Activated CD4-positive, alpha-beta T cell treated with anti-CD3 and anti-CD28 coated beads, Interleukin-2, amount 50 U/mL, for 1 hour (primary cell): Measurements from ENCODE around the gene SDF4.
A peak's percentile ranks its signal among the peaks of the same experiment; 100 is the strongest.

Source experiments
- DNase-seq: peaks from one replicate; pipeline ENCODE4 v3.0.0-alpha.2; 2020

The SDF4 gene

DNA sequence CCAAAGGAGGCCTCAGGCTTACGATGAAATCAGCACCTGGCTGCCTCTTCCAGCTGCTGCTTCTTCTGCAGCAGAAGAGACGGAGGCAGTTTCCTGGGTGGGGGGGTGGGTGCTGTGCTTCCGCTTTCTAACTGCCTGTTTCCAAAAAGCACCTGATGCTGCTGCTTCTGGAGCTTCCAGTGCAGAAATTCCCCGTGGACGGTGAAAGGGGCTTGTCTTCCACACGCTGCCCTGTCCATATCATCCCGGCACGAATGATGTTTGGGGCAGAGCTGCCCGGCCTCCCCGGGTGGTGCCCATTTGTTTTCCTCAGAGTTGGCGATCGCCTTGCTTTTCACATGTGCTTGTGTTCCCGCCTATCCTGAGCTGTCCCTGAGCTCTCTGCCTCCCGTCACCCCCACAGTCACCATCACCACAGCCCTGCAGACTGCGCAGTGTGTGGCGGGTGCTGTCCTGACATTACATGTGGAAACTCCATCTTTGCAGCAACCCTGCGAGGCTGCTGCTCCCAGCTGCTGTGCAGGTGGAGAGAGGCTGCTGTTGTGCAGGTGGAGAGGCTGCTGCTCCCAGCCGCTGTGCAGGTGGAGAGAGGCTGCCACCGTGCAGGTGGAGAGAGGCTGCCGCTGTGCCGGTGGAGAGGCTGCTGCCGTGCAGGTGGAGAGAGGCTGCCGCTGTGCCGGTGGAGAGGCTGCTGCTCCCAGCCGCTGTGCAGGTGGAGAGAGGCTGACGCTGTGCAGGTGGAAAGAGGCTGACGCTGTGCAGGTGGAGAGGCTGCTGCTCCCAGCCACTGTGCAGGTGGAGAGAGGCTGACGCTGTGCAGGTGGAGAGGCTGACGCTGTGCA, 56.4 kb downstream of the SDF4 start:
- DNase-seq = no peak

DNA sequence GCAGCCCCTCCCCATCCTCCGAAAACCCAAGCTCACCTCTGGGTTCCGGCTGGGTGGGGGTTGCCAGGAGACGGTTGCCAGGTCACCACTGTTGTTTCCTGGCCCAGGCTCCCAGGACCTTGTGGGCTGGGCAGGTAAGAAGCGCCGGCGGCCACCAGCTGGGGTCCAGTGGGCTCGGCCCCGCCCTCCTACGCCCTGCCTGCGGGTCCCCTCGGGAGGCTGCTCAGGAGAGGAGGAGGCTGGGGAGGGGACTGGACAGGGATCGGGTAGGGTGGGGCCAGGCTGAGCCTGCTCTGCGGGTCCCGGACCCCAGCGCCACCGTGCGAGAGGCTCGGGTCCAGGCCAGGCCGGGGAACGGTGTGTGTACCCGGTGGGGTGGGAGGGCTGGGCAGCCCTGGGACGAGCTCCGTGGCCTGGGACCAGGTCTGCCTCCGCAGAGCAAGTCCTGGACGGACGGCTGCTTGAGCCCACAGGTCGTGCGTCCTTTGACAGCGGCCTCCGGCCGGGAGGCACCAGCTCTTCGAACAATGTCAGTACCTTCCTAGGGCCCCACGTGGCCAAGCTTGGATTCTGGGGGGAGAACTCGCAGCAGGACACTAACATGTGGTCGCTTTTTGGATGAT, 57.9 kb downstream of the SDF4 start, which contains the start of gene TTLL10:
TSS of gene TTLL10 (plus strand) at position 88 of the 623 bp plus-strand sequence. CDS start 5,336 bp downstream, outside the sequence.
- peak; percentile 42 for DNase-seq

DNA sequence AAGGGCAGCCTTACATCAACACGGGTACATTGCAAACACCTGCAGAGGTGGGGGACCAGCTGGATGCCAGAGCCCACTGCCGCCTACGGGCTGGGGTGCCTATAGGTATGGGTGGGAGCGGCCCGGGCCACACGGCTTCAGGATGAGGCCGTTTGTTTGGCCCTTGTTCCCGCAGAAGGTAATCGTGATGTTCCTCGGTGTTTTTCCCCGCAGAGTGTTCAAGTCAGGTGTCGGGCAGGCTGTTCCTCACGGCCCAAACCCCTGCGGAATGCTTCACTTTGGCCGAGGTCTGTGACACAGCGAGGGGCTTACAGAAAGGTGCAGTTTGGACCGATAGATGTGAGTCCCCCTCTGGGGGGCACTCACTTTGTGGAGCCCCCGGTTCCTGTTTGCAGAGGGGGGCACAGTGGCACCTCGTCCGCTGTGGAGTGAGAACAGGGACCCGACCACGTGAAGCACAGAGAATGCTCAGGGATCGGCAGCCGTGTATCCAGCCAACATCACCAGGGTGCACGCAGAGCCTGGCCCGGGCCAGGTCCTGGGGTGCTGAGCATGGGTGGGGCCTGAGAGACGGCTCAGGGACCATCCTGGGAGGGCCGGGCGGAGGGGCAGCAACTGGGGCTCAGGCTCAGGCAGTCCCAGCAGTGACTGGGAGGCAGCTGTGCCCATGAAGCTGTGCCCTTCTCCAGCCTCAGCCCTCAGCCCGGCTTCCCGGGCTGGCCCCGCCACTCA, 58.6 kb downstream of the SDF4 start:
- DNase-seq = no peak

DNA sequence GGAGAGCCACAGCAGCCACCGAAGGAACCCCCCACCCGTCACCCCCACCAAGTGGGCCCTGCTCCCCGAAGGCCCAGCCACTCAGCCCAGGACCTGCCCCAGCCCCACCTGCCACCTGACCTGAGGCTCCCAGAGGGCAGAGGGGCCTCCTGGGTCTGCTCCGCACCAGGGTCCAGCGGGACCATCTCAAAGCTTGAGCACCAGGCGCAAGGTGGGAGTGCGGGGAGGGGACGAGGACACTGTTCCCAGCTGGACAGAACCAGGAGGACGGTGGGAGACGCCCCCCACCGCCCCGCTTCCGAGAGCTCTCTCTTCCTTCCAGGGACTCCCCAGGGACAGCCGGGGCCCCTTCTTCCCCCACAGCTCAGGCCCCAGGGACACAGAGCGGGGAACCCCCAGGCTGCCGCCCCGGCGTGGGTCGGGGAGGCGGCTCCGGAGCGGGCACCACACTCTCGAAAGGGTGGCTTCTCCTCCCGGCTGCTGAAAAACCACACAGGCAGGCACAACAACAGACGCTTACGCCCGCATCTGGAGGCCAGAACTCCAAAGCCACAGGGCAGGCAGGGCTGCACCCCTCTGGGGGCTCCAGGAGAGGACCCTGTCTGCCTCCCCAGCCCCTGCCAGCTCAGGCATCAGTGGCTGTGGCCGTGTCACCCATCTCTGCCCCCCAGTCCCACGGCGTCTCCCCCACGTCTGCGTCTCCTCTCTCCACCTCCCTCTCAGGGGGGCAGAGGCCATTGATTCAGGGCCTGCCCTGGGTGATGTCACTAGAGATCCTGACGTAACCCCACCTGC, 60.1 kb downstream of the SDF4 start:
- peak; percentile 18 for DNase-seq

DNA sequence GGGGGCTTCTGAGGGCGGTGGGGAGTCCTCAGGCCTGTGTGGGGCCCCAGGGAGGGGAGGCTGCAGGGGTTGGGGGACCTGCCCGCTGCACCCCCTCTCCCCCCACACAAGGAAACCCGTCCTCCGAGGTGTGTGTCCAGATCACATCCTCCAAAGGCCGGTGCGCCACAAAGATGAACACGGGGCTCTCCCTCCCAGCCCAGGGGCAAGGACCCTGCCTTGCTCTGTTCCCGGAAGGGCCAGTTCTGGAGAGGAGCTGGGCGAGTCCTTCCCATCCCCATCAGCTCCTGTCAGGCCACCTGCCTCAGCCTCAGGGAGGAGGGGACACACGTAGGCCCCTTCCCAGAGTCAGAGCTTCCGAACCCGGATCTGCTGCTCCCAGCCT, 60.6 kb downstream of the SDF4 start:
- no peak for DNase-seq

DNA sequence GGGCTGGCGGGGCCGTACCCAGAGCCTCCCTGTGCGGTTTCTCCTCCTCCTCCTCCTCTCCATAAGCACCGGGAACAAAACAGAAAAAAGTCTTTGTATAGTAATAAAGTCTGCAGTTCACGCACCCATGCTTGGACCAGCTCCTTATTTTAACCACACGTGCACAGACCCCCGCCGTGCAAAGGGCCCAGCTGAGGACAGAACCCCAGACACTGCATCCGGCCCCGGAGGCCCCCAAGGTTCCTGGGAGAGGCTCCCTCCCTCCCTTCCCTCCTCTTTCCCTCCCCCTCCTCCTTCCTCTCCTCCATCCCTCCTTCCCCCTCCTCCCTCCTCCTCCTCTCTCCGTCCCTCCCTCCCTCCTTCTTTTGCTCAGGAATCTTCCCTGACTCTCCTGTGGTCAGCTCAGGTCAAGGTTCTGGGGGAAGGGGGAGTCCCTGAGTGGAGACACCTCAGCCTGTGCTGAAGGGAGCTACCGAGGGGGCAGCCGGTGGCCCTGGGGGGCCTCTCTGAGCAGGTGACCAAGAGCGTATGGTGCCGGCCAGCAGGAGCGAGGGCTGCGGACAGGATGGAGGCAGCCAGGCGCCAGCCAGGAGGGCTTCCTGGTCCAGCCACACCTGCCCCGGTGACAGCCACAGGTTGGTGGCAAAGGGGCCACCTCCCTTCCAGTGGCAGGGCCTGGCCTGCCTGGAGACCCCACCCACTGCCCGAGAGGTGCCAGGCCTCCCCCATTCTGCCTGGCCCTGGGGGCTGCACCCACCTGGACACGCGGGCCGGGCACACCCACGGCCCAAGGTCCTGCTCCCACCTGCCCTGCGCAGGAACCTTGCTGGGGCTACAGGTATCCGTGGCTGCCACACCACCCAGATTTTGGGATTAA, 61.3 kb downstream of the SDF4 start:
- DNase-seq = no peak

DNA sequence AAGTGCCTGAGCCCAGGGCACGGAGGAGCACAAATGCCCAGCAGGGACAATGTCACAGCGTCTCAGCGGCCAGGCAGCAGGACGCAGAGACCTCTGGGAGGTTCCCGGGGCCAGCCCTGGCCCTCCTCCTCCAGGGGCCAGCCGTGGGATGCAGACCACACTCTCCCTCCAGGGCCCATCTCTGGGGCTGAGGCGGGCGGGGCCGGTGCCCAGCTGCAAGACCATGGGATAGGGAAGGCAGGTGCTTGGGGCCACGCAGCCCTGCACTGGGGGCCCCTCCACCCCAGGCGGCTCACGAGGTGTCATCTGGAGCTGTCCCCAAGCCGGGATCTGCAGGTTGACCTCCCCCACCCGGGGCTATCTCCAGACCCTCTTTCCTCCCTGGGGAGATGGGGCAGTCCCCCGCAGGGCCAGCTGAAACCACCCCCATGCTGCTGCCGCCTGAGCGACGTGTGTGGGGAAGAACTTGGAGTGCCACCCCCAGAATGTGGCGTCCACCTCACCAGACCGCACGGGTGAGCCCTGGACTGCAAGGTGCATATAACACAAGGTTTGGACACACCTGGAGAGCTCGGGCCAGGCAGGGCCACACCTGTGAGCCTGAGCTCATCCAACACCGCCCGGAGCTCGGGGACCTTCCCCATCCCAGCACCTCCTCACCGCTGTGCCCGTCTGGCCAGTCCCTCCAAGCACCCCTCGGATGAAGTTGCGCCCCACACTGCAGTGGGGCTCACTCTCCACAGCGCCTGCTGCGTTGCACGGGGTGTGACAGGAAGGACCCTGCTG, 62.2 kb downstream of the SDF4 start:
- no peak for DNase-seq

DNA sequence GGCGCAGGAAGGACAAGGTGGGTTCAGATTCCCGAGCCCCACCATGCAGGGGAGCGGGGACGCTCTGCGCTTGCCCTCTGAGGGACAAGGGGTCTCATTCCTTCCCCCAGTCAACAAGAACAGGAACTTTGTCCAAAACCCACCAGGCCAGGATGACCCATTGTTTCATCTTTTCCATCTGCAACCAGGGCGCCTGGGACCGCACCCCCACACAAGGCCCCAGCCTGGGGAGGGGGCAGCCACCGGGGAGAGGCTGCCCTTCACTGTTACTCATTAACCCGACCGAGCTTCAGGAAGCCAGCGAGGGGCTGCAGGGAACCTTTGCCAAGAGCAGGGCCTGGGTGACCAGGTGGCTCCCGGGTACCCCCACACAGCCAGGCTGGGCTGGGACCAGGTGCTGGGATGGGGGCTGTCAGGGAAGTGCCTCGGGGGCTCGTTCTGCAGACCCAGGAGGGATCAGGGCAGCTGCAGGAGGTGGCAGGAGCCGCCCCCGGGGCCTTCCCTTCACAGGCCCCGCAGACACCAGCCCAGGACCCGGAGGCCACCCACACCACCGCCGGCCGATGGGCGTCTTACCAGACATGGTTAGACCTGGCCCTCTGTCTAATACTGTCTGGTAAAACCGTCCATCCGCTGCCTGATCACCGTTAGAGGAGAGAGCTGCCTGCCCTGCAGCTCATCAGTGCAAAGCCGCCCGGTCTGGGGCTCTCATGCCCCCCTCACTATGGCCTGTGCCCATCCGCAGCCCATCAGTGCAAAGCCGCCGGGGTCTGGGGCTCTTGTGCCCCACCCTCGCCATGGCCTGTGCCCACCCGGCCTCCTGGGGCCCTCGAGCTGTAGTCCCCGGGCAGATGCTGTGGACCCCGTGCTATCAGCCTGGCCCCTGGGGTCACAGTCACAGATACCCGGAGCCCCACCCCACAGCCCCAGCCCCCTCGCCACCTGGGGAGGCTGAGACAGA, 63.1 kb downstream of the SDF4 start:
- DNase-seq = no peak

DNA sequence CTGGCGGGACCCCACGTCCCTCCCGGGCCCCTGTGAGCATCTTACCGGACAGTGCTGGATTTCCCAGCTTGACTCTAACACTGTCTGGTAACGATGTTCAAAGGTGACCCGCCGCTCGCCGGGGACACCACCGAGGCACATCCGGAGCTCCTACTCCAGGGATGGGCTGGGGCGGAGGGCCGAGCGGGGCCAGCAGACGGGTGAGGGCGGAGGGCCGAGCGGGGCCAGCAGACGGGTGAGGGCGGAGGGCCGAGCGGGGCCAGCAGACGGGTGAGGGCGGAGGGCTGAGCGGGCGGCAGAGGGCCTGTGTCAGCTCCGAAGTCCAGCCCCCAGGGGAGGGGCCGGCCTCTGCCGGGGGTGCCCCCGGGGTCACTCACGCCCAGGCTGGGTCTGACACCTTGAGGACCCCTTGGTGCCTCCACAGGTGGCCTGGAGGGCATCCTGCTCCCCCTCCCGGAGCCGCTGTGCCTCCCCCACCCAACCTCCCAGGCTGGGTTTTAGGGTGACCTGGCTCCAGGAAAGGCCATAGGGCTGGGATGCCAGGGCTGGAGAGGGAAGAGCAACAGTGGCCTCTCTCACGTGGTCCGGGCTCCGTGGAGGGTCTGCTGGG, 63.9 kb downstream of the SDF4 start:
- DNase-seq = no peak

DNA sequence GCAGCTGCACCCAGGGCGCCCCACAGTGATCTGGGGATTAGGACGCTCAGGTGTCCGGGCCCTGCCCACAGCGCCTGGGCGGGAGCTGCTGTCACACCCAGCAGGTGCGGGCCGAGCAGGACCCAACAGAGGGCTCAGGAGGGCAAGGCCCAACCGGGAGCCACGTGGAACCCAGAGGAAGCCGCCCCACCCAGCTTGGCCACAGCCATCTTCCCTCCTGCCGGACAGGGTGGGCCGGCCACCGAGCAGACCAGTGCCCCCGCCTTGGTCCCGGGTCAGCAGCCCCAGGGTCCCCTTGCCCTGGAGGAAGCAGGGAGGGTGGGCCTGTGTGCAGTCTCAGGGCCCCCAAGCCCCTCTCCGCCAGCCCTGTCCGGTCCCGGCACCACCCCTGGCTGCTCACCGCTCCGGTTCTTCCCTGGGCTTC, 64.4 kb downstream of the SDF4 start:
- no peak for DNase-seq
